ENCODE measurements around the gene CST9. TPM values are rescaled to one million over a fixed set of nuclear protein-coding genes. Genes with fewer than 3 reads are reported as not detected.

CST9 gene
- total RNA-seq, 3 donors from 2014 or later, result 2.3 TPM; not detected in 2

DNA sequence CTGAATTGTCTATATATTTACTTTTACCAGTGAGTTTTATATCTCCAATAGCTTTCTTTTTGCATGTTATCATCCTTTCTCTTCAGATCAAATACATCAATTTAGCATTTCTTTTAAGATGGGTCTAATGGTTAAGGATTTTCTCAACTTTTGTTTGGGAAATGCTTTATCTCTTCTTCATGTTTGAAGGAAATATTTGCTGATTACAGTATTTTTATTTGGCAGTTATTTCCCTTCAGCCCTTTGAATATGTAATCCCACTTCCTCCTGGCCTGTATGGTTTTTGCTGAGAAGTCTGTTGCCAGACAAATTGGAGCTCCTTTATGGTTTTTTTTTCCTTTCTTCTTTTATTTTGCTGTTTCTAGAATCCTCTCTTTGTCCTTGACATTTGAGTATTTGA is 30.7 kb downstream of the CST9 start:
- Histone ChIP-seq H3K27me3 (no peaks in the 10 kb centered on the region), H3K4me1 (no peaks in the 10 kb centered on the region), H3K36me3 (no peaks in the 10 kb centered on the region), H3K4me3 (no peak overlapping the region), H3K9me3 (no peaks in the 10 kb centered on the region), H3K27ac (no peak overlapping the region)
- no peak for DNase-seq (ENCODE audit: low spot score in 2 of 2)
- intact Hi-C loops (cut with DNase I; ENCODE audit: low total_unique reads), result no loop called here
- TF ChIP-seq, protein P1, sequence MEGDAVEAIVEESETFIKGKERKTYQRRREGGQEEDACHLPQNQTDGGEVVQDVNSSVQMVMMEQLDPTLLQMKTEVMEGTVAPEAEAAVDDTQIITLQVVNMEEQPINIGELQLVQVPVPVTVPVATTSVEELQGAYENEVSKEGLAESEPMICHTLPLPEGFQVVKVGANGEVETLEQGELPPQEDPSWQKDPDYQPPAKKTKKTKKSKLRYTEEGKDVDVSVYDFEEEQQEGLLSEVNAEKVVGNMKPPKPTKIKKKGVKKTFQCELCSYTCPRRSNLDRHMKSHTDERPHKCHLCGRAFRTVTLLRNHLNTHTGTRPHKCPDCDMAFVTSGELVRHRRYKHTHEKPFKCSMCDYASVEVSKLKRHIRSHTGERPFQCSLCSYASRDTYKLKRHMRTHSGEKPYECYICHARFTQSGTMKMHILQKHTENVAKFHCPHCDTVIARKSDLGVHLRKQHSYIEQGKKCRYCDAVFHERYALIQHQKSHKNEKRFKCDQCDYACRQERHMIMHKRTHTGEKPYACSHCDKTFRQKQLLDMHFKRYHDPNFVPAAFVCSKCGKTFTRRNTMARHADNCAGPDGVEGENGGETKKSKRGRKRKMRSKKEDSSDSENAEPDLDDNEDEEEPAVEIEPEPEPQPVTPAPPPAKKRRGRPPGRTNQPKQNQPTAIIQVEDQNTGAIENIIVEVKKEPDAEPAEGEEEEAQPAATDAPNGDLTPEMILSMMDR (IDR thresholded peaks at IDR 0.05), result no peak
- TF ChIP-seq POLR2A (IDR thresholded peaks at IDR 0.05), result no peak
- TF ChIP-seq POLR2AphosphoS5 (IDR thresholded peaks at IDR 0.05), result no peak

DNA sequence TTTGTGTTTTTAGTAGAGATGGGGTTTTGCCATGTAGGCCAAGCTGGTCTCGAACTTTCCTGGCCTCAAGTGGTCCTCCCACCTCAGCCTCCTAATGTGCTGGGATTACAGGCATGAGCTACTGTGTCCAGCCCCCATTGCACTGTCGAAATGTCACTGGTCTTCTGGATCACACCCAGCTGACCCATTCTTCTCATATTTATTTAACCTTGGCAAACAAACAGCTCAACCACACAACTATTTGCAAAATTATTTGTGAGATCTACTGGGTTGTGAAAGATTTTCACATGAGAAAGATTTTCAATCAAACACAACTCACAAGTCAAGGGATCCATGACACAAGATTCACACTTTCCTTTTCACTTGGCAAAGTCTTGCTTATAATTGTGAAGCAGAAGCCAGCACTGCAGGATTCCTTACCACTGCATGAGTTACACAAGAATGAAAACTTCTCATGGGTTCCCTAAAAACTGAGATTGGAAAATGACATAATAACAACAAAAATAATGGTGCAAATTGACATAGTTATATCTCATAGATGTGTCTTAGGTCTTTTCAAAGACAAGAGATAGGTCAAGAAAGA is 35.4 kb downstream of the CST9 start:
- H3K4me1 ChIP-seq, result no peaks in the 10 kb centered on the region
- DNase-seq (ENCODE audit: low spot score in 2 of 2), result no peak

DNA sequence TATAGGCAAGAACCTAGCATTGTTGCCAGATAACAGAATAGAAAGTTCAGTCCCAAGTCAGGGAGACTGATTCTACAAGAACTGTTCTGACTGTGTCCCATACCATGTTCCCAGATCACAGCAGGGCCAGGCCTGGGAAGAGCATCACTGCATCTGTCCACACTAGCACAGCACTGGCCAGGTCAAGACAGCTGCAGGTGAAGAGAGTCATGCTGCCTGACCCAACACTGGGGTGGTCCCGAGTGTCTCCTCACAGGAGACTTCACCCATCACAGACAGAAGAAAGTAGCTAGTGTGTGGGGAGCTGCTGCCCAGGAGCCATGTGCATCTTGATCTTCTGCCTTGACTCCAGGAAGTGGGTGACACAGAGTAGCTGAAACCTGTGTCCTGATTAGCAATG is 36.1 kb downstream of the CST9 start:
- no peak for TF ChIP-seq POLR2A (IDR thresholded peaks at IDR 0.05)
- TF ChIP-seq POLR2AphosphoS5 (IDR thresholded peaks at IDR 0.05), result no peak
- TF ChIP-seq, protein P1 (IDR thresholded peaks at IDR 0.05), result no peak
- intact Hi-C loops (cut with DNase I; ENCODE audit: low total_unique reads), result no loop called here
- no peak for DNase-seq (ENCODE audit: low spot score in 2 of 2)

More for the DNA sequence above, 35.4 kb downstream of the CST9 start:
- Histone ChIP-seq H3K36me3 (no peaks in the 10 kb centered on the region), H3K4me3 (no peak overlapping the region), H3K27me3 (no peaks in the 10 kb centered on the region), H3K9me3 (no peaks in the 10 kb centered on the region), H3K27ac (no peak overlapping the region)
- intact Hi-C loops (cut with DNase I; ENCODE audit: low total_unique reads), result no loop called here
- TF ChIP-seq POLR2A (IDR thresholded peaks at IDR 0.05), result no peak
- TF ChIP-seq, protein P1 (IDR thresholded peaks at IDR 0.05), result no peak
- no peak for TF ChIP-seq POLR2AphosphoS5 (IDR thresholded peaks at IDR 0.05)

DNA sequence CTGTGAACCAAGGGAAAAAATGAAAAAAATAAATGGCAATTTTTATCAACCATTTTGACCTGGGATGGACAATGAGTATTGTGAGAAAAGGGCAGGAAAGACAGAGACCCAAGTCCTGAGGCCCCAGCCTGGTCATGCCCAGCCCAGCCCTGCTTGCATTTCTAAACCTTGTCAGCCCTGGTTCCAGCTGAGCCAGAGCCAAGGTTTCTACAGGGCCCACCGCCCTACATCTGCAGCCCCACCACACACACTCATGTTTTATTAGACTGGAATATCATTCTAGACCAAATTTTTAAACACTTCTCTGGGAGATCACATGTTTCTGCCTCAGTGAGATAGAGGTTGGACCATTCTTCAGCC is 36.8 kb downstream of the CST9 start:
- Histone ChIP-seq H3K36me3 (no peaks in the 10 kb centered on the region), H3K27ac (no peak overlapping the region), H3K27me3 (no peaks in the 10 kb centered on the region), H3K4me1 (no peaks in the 10 kb centered on the region), H3K4me3 (no peak overlapping the region), H3K9me3 (no peaks in the 10 kb centered on the region)
- intact Hi-C loops (cut with DNase I; ENCODE audit: low total_unique reads), result no loop called here
- DNase-seq (ENCODE audit: low spot score in 2 of 2), result no peak
- TF ChIP-seq, protein P1 (IDR thresholded peaks at IDR 0.05), result no peak
- TF ChIP-seq POLR2A (IDR thresholded peaks at IDR 0.05) (no peak), POLR2AphosphoS5 (IDR thresholded peaks at IDR 0.05) (no peak)

More for the DNA sequence above, 36.1 kb downstream of the CST9 start:
- Histone ChIP-seq H3K4me1 (no peaks in the 10 kb centered on the region), H3K4me3 (no peak overlapping the region), H3K36me3 (no peaks in the 10 kb centered on the region), H3K27me3 (no peaks in the 10 kb centered on the region), H3K9me3 (no peaks in the 10 kb centered on the region), H3K27ac (no peak overlapping the region)

DNA sequence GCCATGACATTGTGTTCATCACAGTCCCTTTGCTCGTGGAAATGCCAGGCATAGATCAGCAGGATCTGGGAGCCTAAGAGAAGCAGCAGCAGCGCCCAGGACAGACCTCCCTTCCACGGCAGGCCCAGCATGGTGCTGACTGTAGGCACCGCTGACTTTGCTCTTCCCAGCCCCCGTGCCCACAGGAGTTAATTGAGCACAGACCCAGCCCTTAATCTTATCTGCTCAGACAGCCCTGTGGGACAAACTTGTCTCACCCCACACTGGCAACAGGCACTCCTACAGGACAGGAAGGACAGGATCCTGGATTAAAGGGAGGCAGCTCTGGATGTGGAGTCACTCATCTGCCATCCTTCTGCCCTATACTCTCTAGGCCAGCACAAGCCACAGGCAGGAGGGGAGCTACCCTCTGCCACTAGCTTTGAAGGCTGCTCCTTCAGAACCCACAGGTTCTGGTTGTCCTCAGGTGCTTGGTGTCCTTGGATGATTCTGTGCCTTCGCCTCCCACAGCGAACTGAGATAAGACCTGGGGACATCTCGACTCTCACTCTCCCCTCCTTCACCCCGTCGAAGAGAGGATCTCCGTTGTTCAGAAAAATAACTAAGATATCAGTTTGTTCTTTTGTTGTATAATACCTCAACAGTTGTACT is 37.3 kb downstream of the CST9 start, which contains the start of gene CST9L:
CST9L (minus strand) TSS at position 165 of the 651 bp plus-strand sequence; CDS start at position 131, 34 bp downstream.
- no peaks in the 10 kb centered on the region for H3K4me1 ChIP-seq
- H3K27ac ChIP-seq, result no peak within 1 kb of the TSS
- H3K36me3 ChIP-seq, result no peaks in the 10 kb centered on the region
- H3K4me3 ChIP-seq, result no peak within 1 kb of the TSS
- TF ChIP-seq, protein P1 (IDR thresholded peaks at IDR 0.05), result no peak
- no peak for TF ChIP-seq POLR2AphosphoS5 (IDR thresholded peaks at IDR 0.05)
- TF ChIP-seq POLR2A (IDR thresholded peaks at IDR 0.05), result no peak
- peaks cover 0 to 2% of the 10 kb centered on the region in 2 donors for H3K9me3 ChIP-seq
- intact Hi-C loops (cut with DNase I; ENCODE audit: low total_unique reads), result no loop called here
- no peak for DNase-seq (ENCODE audit: low spot score in 2 of 2)
- no peaks in the 10 kb centered on the region for H3K27me3 ChIP-seq
